ENCODE data around the gene PEG3. TPM values are rescaled to one million over a fixed set of nuclear protein-coding genes. Genes with fewer than 3 reads are reported as not detected.

PEG3 gene
- polyA plus RNA-seq, 2 of the 4 experiments (the other 2 are of a cell fraction): not detected

- Histone ChIP-seq H3K4me2 (no peak overlapping the region), H3K4me1 (no peaks in the 10 kb centered on the region), H3K9me3 (peaks cover 78% of the 10 kb centered on the region), H3K4me3 (no peak overlapping the region), H3K27ac (no peak overlapping the region)
- CTCF ChIA-PET: no interaction called here
- 44% methylated on average over 9 of the region's 9 CpGs for WGBS (ENCODE audit: missing lambda C conversion rate)
- FAIRE-seq (no peak), DNase-seq (ENCODE audit: low read depth in 1 of 2, low spot score in 1 of 2) (no peak), ATAC-seq (no peak)
- POLR2A ChIA-PET: no interaction called here
- no peak for TF ChIP-seq MAFK (IDR thresholded peaks at IDR 0.05; ENCODE audit: partially characterized antibody)
- TF ChIP-seq EHF (CRISPR knock-in tag; IDR thresholded peaks at IDR 0.05): no peak
- TF ChIP-seq RNF2 (IDR thresholded peaks at IDR 0.05; ENCODE audit: borderline replicate concordance, low read depth): no peak
- no peak for TF ChIP-seq JUNB (IDR thresholded peaks at IDR 0.05)
- no peak for TF ChIP-seq FOSL2 (IDR thresholded peaks at IDR 0.05)
- TF ChIP-seq FOSL2 (CRISPR knock-in tag; IDR thresholded peaks at IDR 0.05): no peak
- no peak for TF ChIP-seq ZSCAN20 (CRISPR knock-in tag; IDR thresholded peaks at IDR 0.05)
- TF ChIP-seq MAX (IDR thresholded peaks at IDR 0.05): no peak
- TF ChIP-seq POLR2A (IDR thresholded peaks at IDR 0.05; ENCODE audit: low read length): no peak
- no peak for TF ChIP-seq HOXB5 (CRISPR knock-in tag; IDR thresholded peaks at IDR 0.05)
- no peak for TF ChIP-seq FOSB (CRISPR knock-in tag; IDR thresholded peaks at IDR 0.05)
- no peak for TF ChIP-seq HOXA7 (CRISPR knock-in tag; IDR thresholded peaks at IDR 0.05)
- no peak for TF ChIP-seq CTCF (IDR thresholded peaks at IDR 0.05)
- TF ChIP-seq ZC3H11A (IDR thresholded peaks at IDR 0.05): no peak
These were observed 4.5 kb downstream of the PEG3 start for GRCh38 chr19:56836059-56836458.

- Histone ChIP-seq H3K27ac (no peak overlapping the region), H3K4me1 (no peaks in the 10 kb centered on the region), H3K9me3 (peaks cover 74% of the 10 kb centered on the region), H3K4me3 (no peak overlapping the region), H3K4me2 (no peak overlapping the region)
- POLR2A ChIA-PET: no interaction called here
- no peak for DNase-seq (ENCODE audit: low read depth in 1 of 2, low spot score in 1 of 2)
- CTCF ChIA-PET: no interaction called here
- no peak for ATAC-seq
- FAIRE-seq: no peak
- TF ChIP-seq HMGXB4 (CRISPR knock-in tag; IDR thresholded peaks at IDR 0.05; ENCODE audit: borderline replicate concordance) (no peak), ZC3H11A (IDR thresholded peaks at IDR 0.05) (no peak), RFX5 (IDR thresholded peaks at IDR 0.05) (no peak)
These were observed 5.1 kb downstream of the PEG3 start for GRCh38 chr19:56835401-56835800.

GRCh38 chr19:56834564-56835375 is 5.8 kb downstream of the PEG3 start:
- 4% methylated on average over 5 of the region's 5 CpGs for WGBS (ENCODE audit: missing lambda C conversion rate)
- no peak for DNase-seq (ENCODE audit: low read depth in 1 of 2, low spot score in 1 of 2)
- no peak overlapping the region for H3K4me3 ChIP-seq
- no peak overlapping the region for H3K4me2 ChIP-seq
- no peak for TF ChIP-seq HOXA7 (CRISPR knock-in tag; IDR thresholded peaks at IDR 0.05)
- no peak for TF ChIP-seq CHD2 (IDR thresholded peaks at IDR 0.05; ENCODE audit: low read length, partially characterized antibody)
- no peak for TF ChIP-seq ESRRA (IDR thresholded peaks at IDR 0.05; ENCODE audit: borderline replicate concordance, low read length)
- no peak for TF ChIP-seq ZFP36 (IDR thresholded peaks at IDR 0.05; ENCODE audit: borderline replicate concordance, partially characterized antibody)
- no peak for TF ChIP-seq SMC3 (IDR thresholded peaks at IDR 0.05)
- no peak for TF ChIP-seq BHLHE40 (IDR thresholded peaks at IDR 0.05; ENCODE audit: low read depth, low read length)
- no peak for TF ChIP-seq POLR2AphosphoS2 (conservative IDR thresholded peaks at IDR 0.05; ENCODE audit: low read length)
- no peak for TF ChIP-seq MAFK (IDR thresholded peaks at IDR 0.05; ENCODE audit: partially characterized antibody)
- TF ChIP-seq CTCF (IDR thresholded peaks at IDR 0.05): no peak
- no peak for TF ChIP-seq FOXS1 (CRISPR knock-in tag; IDR thresholded peaks at IDR 0.05)
- no peak for TF ChIP-seq ZSCAN20 (CRISPR knock-in tag; IDR thresholded peaks at IDR 0.05)
- no peak for TF ChIP-seq HEYL (CRISPR knock-in tag; IDR thresholded peaks at IDR 0.05)
- no peak for TF ChIP-seq PHF8 (IDR thresholded peaks at IDR 0.05; ENCODE audit: borderline replicate concordance, low read depth)
- no peak for TF ChIP-seq NR3C1 (IDR thresholded peaks at IDR 0.05)
- TF ChIP-seq NPAS2 (CRISPR knock-in tag; IDR thresholded peaks at IDR 0.05; ENCODE audit: borderline replicate concordance): no peak
- CTCF ChIA-PET: no interaction called here
- H3K4me1 ChIP-seq: no peaks in the 10 kb centered on the region
- no peak for FAIRE-seq
- no peak for ATAC-seq
- no peak overlapping the region for H3K27ac ChIP-seq
- POLR2A ChIA-PET: no interaction called here
- H3K9me3 ChIP-seq: peaks cover 74% of the 10 kb centered on the region
